AG04450 (cell line): ENCODE measurements around the gene PSMD6. TPM values are rescaled to one million over a fixed set of nuclear protein-coding genes. Genes with fewer than 3 reads are reported as not detected.

Source experiments
- CTCF ChIA-PET: fragments of 300-600, 350-600 bp; formaldehyde crosslinking; extraction: SDS; loops from one replicate; lab custom pipeline; 2022; ENCODE audit warnings: antibody characterized with exemption, inconsistent platforms; lab: Charles Lee
- POLR2A ChIA-PET: fragments of 350-600 bp; formaldehyde crosslinking; extraction: SDS; loops from one replicate; lab custom pipeline; 2021; ENCODE audit warnings: antibody characterized with exemption, inconsistent platforms; lab: Yijun Ruan, JAX
- DNase-seq: peaks from one replicate; pipeline ENCODE4 v3.0.0-alpha.2; 2011; ENCODE audit warnings: low read depth, low spot score
- H3K27ac ChIP-seq: one replicate; pipeline ENCODE4 v1.5.1; 2012; ENCODE audit warnings: low read depth, low read length, control low read depth
- H3K27me3 ChIP-seq: one replicate; pipeline ENCODE4 v1.6.0; 2012; ENCODE audit warnings: low read length; ENCODE audit not compliant: control insufficient read depth, insufficient read depth
- H3K4me3 ChIP-seq: 2 replicates; pipeline ENCODE4 v1.5.1; 2011; ENCODE audit warnings: mild to moderate bottlenecking, low read depth, low read length, control low read depth
- H3K9me3 ChIP-seq: 2 replicates; pipeline ENCODE4 v1.5.1; 2012; ENCODE audit warnings: low read length; ENCODE audit not compliant: control insufficient read depth, insufficient read depth
- polyA plus RNA-seq: library from polyadenylated mRNA; depleted of rRNA; stranded (reverse); fragments of >200 nt; gene quantifications from 2 replicates; pipeline ENCODE4 v1.2.3, GENCODE V29; 2011
- TF ChIP-seq, protein P1 (sequence below): IDR thresholded peaks from 2 replicates; pipeline ENCODE4 v1.5.1; 2011; ENCODE audit warnings: low read depth, low read length, control low read depth, inconsistent platforms

PSMD6 gene
- polyA plus RNA-seq, 1 experiment: 83.6 TPM

GRCh38 chr3:63992516-63993209 is 30.6 kb downstream of the PSMD6 start:
- Histone ChIP-seq H3K4me3 (no peak overlapping the region), H3K27ac (peak overlapping the region; percentile 24)
- CTCF ChIA-PET: interaction anchor here (0.6 to 6.3 kb wide), 26 partner anchors 9 to 642 kb away, joined by 3 to 73 read pairs (median 8); partner anchors contain the start of gene C3orf49

DNA sequence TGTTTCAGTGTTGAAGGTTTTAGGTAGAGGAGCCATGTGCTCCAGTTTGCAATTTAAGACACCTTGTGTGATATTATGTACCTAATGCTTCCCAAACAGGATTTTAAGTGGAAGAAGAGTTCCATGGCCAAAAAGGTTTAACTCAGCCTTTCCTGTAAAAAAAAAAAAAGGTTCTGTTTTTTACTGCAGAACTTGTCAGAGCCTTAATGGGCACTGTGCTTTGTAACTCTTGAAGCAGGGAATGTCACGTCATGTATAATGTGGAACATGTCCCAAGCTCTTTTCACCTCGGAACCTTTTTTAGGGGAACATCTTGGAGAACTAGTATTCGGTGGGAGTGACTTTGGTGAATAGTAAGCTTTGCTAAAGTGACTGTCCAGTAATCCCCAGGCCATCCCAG is 31.6 kb downstream of the PSMD6 start:
- ChIA-PET CTCF (interaction anchor here (0.9 to 6.3 kb wide), 6 partner anchors 8 to 641 kb away, joined by 4 to 73 read pairs (median 50); partner anchors contain the start of gene C3orf49), POLR2A (no interaction called here)

More at GRCh38 chr3:63992516-63993209, 30.6 kb downstream of the PSMD6 start:
- H3K27me3 ChIP-seq: no peaks in the 10 kb centered on the region
- TF ChIP-seq, protein P1, sequence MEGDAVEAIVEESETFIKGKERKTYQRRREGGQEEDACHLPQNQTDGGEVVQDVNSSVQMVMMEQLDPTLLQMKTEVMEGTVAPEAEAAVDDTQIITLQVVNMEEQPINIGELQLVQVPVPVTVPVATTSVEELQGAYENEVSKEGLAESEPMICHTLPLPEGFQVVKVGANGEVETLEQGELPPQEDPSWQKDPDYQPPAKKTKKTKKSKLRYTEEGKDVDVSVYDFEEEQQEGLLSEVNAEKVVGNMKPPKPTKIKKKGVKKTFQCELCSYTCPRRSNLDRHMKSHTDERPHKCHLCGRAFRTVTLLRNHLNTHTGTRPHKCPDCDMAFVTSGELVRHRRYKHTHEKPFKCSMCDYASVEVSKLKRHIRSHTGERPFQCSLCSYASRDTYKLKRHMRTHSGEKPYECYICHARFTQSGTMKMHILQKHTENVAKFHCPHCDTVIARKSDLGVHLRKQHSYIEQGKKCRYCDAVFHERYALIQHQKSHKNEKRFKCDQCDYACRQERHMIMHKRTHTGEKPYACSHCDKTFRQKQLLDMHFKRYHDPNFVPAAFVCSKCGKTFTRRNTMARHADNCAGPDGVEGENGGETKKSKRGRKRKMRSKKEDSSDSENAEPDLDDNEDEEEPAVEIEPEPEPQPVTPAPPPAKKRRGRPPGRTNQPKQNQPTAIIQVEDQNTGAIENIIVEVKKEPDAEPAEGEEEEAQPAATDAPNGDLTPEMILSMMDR: no peak
- POLR2A ChIA-PET: no interaction called here
- DNase-seq: no peak
- H3K9me3 ChIP-seq: no peaks in the 10 kb centered on the region

GRCh38 chr3:63990733-63991132 is 32.6 kb downstream of the PSMD6 start:
- DNase-seq: no peak
- H3K27ac ChIP-seq: no peak overlapping the region
- H3K9me3 ChIP-seq: no peaks in the 10 kb centered on the region
- POLR2A ChIA-PET: no interaction called here
- no peak overlapping the region for H3K4me3 ChIP-seq
- H3K27me3 ChIP-seq: no peaks in the 10 kb centered on the region
- TF ChIP-seq, protein P1: no peak
- CTCF ChIA-PET: interaction anchor here (5.3 to 6.3 kb wide), 2 partner anchors 13 to 640 kb away, joined by 67 to 73 read pairs; no protein-coding TSS in a partner anchor

More for the DNA sequence above, 31.6 kb downstream of the PSMD6 start:
- no peaks in the 10 kb centered on the region for H3K9me3 ChIP-seq
- no peak overlapping the region for H3K4me3 ChIP-seq
- H3K27ac ChIP-seq: no peak overlapping the region
- no peak for DNase-seq
- TF ChIP-seq, protein P1: no peak
- H3K27me3 ChIP-seq: no peaks in the 10 kb centered on the region

GRCh38 chr3:63990204-63990603 is 33.1 kb downstream of the PSMD6 start:
- H3K4me3 ChIP-seq: no peak overlapping the region
- H3K27ac ChIP-seq: no peak overlapping the region
- H3K27me3 ChIP-seq: no peaks in the 10 kb centered on the region
- DNase-seq: no peak
- CTCF ChIA-PET: interaction anchor here (6.3 kb wide), 1 partner anchor 13 kb away, joined by 67 read pairs; no protein-coding TSS in a partner anchor
- TF ChIP-seq, protein P1: no peak
- POLR2A ChIA-PET: no interaction called here
- no peaks in the 10 kb centered on the region for H3K9me3 ChIP-seq

DNA sequence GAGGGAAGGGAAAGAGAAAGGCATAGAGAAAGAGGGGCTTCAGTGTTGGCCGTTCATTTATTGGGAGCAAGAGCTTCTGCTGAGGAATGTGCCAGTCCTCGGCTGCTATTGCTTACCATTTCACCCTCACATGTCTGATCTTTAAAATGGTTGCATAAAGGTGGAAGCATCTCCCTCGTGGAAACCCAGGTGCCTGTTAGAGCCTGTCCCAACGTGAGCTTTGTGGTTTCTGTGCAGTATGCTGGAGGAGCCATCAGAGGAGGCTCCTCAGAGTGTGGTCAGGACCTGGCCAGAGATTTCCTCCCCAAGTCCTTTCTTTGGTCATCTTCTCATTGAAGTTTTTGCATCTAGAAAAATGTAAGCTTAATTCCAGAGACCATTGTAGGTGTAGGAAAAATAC is 34.4 kb downstream of the PSMD6 start:
- no peaks in the 10 kb centered on the region for H3K9me3 ChIP-seq
- no peaks in the 10 kb centered on the region for H3K27me3 ChIP-seq
- H3K27ac ChIP-seq: no peak overlapping the region
- ChIA-PET POLR2A (no interaction called here), CTCF (interaction anchor here (1.3 kb wide), 1 partner anchor 638 kb away, joined by 4 read pairs; no protein-coding TSS in a partner anchor)
- no peak overlapping the region for H3K4me3 ChIP-seq
- DNase-seq: no peak
- TF ChIP-seq, protein P1: no peak
